Duodenal mucosa (tissue), 2 donors: ENCODE measurements around the gene PRKCZ.
A peak's percentile ranks its signal among the peaks of the same experiment; 100 is the strongest.

Experiments
- H3K27ac ChIP-seq: one replicate; pipeline ENCODE4 v1.7.0; 2013; ENCODE audit warnings: low read depth, low read length
- H3K27me3 ChIP-seq, 2 donors: one replicate each; pipeline ENCODE4 v1.7.0; 2013; ENCODE audit warnings: low read length in 2 of 2, control low read depth in 1 of 2; ENCODE audit not compliant: insufficient read depth in 2 of 2, control insufficient read depth in 1 of 2
- H3K36me3 ChIP-seq, 2 donors: one replicate each; pipeline ENCODE4 v1.7.0; 2013; ENCODE audit warnings: low read length in 2 of 2, control low read depth in 1 of 2; ENCODE audit not compliant: insufficient read depth in 2 of 2, control insufficient read depth in 1 of 2
- H3K4me1 ChIP-seq, 2 donors: one replicate each; pipeline ENCODE4 v1.7.0; 2013; ENCODE audit warnings: low read length in 2 of 2, control low read depth in 1 of 2; ENCODE audit not compliant: insufficient read depth in 2 of 2, control insufficient read depth in 1 of 2
- H3K4me3 ChIP-seq, 2 donors: one replicate each; pipeline ENCODE4 v1.7.0; 2013; ENCODE audit warnings: low read length in 2 of 2, low read depth in 1 of 2
- H3K9ac ChIP-seq, 2 donors: one replicate each; pipeline ENCODE4 v1.7.0; 2013; ENCODE audit warnings: low read length in 2 of 2, low read depth in 1 of 2
- H3K9me3 ChIP-seq, 2 donors: one replicate each; pipeline ENCODE4 v1.7.0; 2013; ENCODE audit warnings: low read length in 2 of 2, control low read depth in 1 of 2; ENCODE audit not compliant: control insufficient read depth in 1 of 2

The PRKCZ gene

DNA sequence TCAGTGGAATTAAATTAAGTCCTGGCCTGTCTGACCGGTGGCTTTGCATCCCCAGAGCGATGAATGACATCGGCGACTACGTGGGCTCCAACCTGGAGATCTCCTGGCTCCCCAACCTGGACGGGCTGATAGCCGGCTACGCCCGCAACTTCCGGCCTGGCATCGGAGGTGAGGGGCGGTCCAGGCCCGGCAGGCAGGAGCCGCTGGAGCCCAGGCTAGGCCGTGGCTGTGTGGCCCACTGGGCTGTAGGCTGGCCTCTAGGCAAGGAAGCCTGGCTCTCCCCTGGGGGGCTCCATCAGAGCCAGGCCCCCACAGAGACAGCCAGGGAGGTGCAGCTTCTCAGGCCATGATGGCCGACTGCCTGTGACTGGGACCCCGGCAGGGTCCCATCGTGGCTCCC, 25.3 kb upstream of the PRKCZ start:
- Histone ChIP-seq H3K4me1 (peaks cover 0 to 9% of the 10 kb centered on the region in 2 donors), H3K36me3 (no peaks in the 10 kb centered on the region), H3K27me3 (peaks cover 16 to 22% of the 10 kb centered on the region in 2 donors), H3K27ac (no peak overlapping the region), H3K9ac (no peak overlapping the region), H3K9me3 (no peaks in the 10 kb centered on the region), H3K4me3 (no peak overlapping the region)

DNA sequence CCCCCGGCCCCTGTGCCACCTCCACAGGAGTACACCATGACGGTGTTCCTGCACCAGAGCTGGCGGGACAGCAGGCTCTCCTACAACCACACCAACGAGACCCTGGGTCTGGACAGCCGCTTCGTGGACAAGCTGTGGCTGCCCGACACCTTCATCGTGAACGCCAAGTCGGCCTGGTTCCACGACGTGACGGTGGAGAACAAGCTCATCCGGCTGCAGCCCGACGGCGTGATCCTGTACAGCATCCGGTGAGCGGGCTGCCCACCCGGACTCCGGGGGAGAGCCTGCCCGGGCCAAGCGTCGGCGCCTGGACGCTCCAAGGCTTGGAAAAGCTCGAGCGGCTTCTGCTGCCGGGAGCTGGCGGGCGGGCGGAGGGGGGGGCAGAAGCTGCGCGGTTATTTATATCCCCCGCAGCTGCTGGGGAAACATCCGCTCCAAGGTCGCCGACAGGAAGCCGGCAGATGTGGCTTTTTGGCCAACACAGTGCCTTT, 24.7 kb upstream of the PRKCZ start:
- H3K27ac ChIP-seq = peak overlapping the region; percentile 10
- peaks cover 10 to 15% of the 10 kb centered on the region in 2 donors for H3K27me3 ChIP-seq
- no peak overlapping the region for H3K4me3 ChIP-seq
- no peaks in the 10 kb centered on the region for H3K9me3 ChIP-seq
- no peak overlapping the region for H3K9ac ChIP-seq
- peaks cover 0 to 8% of the 10 kb centered on the region in 2 donors for H3K4me1 ChIP-seq
- no peaks in the 10 kb centered on the region for H3K36me3 ChIP-seq

DNA sequence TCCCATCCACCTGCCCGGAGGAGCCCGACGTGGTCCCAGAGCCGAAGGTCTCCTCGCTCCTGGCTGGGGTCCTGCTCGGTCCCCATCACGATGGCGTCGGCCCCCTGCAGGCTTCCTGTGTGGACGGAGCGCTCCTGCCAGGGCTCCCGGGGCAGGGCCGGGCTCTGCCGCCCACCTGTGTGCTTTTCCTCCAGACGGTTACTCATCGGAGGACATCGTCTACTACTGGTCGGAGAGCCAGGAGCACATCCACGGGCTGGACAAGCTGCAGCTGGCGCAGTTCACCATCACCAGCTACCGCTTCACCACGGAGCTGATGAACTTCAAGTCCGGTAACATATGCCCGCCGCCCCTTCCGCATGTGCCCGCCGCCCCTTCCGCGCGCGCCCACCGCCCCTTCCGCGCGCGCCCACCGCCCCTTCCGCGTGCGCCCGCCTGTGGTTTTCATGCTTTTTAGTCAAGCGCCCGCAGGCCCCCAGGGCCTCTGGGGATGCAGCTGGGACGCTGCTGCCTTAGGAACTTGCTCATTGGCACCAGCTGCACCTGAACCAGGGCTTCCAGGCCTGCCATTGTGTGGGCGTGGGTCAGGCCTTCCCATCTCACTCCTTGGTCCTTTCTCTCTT, 22.1 kb upstream of the PRKCZ start:
- H3K4me1 ChIP-seq = peaks cover 0 to 8% of the 10 kb centered on the region in 2 donors
- no peak overlapping the region for H3K27ac ChIP-seq
- H3K9ac ChIP-seq = no peak overlapping the region
- H3K9me3 ChIP-seq = no peaks in the 10 kb centered on the region
- no peaks in the 10 kb centered on the region for H3K36me3 ChIP-seq
- no peak overlapping the region for H3K4me3 ChIP-seq
- peaks cover 0 to 4% of the 10 kb centered on the region in 2 donors for H3K27me3 ChIP-seq

DNA sequence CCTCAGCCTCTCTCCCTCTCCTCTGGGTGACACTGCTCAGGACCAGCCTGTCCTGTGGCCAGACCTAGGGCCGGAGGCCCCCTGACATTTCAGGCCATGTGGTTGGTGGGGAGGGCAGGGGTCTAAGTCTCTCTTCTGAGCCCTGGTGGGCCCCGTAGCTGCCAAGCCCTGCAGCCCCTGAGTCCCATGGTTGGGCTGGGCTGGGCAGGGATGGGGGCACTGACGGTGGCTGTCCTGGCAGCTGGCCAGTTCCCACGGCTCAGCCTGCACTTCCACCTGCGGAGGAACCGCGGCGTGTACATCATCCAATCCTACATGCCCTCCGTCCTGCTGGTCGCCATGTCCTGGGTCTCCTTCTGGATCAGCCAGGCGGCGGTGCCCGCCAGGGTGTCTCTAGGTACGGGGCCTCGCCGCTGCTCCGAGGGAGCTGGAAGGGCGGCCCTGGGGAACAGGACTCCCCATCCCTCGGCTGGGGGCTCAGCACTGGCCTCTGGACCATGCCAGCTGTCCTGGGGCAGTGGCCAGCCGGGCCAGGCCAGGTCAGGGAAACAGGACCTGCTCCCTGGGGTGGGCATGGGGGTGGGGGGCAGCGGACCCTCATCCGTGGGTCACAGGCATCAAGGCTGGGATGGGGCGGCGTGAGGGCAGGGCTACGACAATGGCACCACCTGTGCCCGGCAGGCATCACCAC, 21.2 kb upstream of the PRKCZ start:
- no peak overlapping the region for H3K27ac ChIP-seq
- no peaks in the 10 kb centered on the region for H3K9me3 ChIP-seq
- no peak overlapping the region for H3K4me3 ChIP-seq
- peaks cover 0 to 5% of the 10 kb centered on the region in 2 donors for H3K4me1 ChIP-seq
- H3K27me3 ChIP-seq = peaks cover 0 to 4% of the 10 kb centered on the region in 2 donors
- H3K9ac ChIP-seq = no peak overlapping the region
- no peaks in the 10 kb centered on the region for H3K36me3 ChIP-seq

DNA sequence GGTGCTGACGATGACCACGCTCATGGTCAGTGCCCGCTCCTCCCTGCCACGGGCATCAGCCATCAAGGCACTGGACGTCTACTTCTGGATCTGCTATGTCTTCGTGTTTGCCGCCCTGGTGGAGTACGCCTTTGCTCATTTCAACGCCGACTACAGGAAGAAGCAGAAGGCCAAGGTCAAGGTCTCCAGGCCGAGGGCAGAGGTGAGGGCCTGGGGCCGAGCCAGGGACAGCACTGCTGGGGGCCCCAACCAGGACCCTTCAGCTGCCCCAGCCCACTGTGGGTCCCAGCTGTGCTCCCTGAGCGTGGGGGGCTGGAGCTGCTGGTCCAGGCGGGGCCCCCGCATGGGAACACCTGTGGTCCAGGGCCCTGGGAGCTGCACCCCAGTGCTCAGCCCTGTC, 20.6 kb upstream of the PRKCZ start:
- Histone ChIP-seq H3K9me3 (no peaks in the 10 kb centered on the region), H3K9ac (no peak overlapping the region), H3K27me3 (peaks cover 0 to 4% of the 10 kb centered on the region in 2 donors), H3K4me1 (peaks cover 0 to 5% of the 10 kb centered on the region in 2 donors), H3K36me3 (no peaks in the 10 kb centered on the region), H3K27ac (no peak overlapping the region), H3K4me3 (no peak overlapping the region)

DNA sequence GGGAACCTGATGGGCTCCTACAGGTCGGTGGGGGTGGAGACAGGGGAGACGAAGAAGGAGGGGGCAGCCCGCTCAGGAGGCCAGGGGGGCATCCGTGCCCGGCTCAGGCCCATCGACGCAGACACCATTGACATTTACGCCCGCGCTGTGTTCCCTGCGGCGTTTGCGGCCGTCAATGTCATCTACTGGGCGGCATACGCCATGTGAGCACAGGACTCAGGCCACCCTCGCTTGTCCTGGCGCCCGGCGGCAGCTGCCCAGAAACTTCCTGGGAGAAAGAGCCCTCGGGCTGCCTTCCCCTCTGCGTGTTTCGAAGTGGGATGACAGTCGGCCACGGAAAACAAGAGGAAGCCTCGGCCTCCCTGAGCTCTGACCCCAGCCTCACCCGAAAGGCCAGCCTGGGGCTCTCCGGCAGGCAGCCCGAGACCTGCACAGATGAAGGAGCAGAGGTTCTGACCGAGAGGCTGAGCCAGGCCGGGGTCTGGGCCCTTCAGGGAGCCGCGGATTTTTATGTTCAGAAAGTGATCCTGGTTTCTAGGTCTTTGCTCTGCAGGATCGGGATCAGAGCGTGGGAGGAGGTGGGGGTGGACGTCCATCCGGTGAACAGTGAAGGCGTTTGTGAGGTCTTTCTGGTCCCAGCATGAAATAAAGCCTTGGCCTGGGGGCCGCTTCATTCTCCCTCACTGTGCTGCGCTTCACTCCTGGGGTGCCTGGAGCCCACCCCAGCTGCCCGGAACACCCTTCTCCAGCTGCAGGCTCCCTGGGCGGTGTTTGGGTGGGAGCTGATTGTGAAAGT, 19.9 kb upstream of the PRKCZ start:
- H3K27ac ChIP-seq = no peak overlapping the region
- no peak overlapping the region for H3K9ac ChIP-seq
- peaks cover 0 to 3% of the 10 kb centered on the region in 2 donors for H3K4me1 ChIP-seq
- H3K36me3 ChIP-seq = no peaks in the 10 kb centered on the region
- peaks cover 0 to 4% of the 10 kb centered on the region in 2 donors for H3K27me3 ChIP-seq
- no peaks in the 10 kb centered on the region for H3K9me3 ChIP-seq
- H3K4me3 ChIP-seq = no peak overlapping the region

DNA sequence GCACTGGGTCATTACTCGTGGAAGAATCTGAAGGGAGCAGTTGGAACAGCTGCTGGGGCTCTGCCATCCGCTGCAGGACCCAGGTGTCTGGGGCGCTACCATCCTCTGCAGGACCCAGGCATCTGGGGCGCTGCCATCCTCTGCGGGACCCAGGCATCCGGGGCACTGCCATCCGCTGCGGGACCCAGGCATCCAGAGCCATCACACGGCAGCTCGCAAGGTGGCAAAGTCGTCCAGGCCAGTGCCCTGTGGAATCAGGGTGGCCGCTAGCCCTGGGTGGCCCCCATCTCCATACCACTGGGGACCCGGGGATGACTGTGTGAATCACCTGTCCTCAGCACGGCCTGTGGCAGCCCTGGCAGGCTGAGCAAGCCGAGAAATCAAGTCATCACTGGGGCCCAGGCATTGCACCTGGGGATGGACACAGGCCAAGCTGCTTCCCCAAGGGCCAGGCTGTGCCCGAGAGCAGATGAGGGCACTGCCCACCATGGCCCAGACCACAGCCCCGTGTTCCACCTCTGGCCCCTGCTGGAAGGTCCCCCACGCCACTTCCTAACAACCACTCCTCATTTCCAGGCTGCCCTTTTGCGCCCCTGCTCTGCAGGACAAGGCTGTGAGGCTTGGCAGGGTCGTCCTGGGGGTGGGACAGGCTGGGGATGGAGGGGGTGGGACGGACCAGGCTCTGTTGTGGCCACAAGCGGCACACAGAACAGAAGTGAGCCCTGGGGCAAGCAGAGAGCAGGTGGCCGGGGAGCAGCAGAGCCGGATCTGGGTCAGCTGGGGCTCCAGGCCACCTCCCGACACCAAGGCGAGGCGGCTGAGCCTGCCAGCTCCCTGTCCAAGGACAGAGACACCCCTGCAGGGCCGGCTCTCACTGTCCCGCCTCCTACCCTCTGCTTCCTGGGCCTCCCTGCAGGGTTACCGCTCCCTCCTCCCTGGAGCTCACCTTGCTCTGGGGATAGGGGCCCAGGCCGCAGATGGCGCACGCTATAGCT, 18.4 kb upstream of the PRKCZ start:
- no peak overlapping the region for H3K27ac ChIP-seq
- H3K36me3 ChIP-seq = no peaks in the 10 kb centered on the region
- H3K4me1 ChIP-seq = no peaks in the 10 kb centered on the region
- H3K4me3 ChIP-seq = no peak overlapping the region
- no peak overlapping the region for H3K9ac ChIP-seq
- no peaks in the 10 kb centered on the region for H3K9me3 ChIP-seq
- H3K27me3 ChIP-seq = peaks cover 0 to 4% of the 10 kb centered on the region in 2 donors

DNA sequence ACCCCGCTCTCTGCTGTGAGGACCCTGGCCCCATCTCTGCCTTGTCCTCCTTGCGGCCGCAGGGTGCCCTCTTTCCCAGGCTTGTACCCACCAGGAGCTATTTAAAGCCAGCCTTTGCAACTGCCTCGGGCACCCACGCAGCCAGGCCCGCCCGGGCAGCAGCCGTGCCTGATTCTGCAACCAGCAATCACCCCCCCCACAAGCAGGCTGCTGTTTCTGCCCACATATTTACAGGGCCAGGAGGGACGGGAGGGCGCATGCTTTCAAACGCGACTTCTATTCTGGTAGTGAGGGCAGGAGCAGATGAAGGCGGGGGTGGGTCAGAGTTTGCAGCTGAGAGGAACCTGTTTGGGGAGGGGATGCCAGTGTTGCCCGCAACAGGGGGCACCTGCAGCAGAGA, 17.5 kb upstream of the PRKCZ start:
- Histone ChIP-seq H3K9me3 (no peaks in the 10 kb centered on the region), H3K9ac (no peak overlapping the region), H3K36me3 (no peaks in the 10 kb centered on the region), H3K27me3 (peaks cover 0 to 4% of the 10 kb centered on the region in 2 donors), H3K4me1 (no peaks in the 10 kb centered on the region), H3K27ac (no peak overlapping the region), H3K4me3 (no peak overlapping the region)

DNA sequence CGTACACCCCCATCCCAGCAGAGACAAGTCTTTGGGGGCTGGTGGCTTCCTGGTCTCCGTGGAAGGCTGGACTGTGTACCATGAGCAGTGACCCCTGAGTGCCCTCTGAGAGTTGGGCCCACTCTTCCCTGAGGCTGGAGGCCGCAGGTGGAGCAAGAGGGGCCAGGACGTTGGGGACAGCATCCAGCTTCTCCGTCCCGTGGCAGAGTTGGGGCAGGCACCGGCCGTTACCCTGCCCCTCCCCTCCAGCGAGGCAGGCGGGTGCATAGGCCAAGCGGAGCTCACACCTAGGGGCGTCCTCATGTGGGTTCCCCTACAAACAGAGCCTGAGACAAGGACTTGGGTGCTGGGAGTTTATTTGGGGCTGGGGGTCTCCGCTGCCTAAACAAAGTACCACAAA, 17.0 kb upstream of the PRKCZ start:
- Histone ChIP-seq H3K27me3 (peaks cover 0 to 4% of the 10 kb centered on the region in 2 donors), H3K9ac (no peak overlapping the region), H3K27ac (no peak overlapping the region), H3K9me3 (no peaks in the 10 kb centered on the region), H3K4me1 (no peaks in the 10 kb centered on the region), H3K4me3 (no peak overlapping the region), H3K36me3 (no peaks in the 10 kb centered on the region)
